Sigmoid colon (tissue), 3 donors: ENCODE data around the gene DOCK11.

ENCODE experiments used
- POLR2A ChIP-seq, 2 donors: fragments of 450-650 bp; IDR thresholded peaks; one replicate each; pipeline ENCODE4 v1.6.1; 2016; ENCODE audit warnings: antibody characterized with exemption in 2 of 2, mild to moderate bottlenecking in 2 of 2, moderate library complexity in 2 of 2
- TF ChIP-seq, protein P1 (sequence below), 4 experiments: fragments of 450-650 bp in 3 of 4; fragments of 200-600 bp in 1 of 4; IDR thresholded peaks; one replicate each; pipeline ENCODE4 v1.5.1; 2016 to 2019; ENCODE audit warnings: antibody characterized with exemption in 4 of 4, mild to moderate bottlenecking in 3 of 4, moderate library complexity in 2 of 4

DNA sequence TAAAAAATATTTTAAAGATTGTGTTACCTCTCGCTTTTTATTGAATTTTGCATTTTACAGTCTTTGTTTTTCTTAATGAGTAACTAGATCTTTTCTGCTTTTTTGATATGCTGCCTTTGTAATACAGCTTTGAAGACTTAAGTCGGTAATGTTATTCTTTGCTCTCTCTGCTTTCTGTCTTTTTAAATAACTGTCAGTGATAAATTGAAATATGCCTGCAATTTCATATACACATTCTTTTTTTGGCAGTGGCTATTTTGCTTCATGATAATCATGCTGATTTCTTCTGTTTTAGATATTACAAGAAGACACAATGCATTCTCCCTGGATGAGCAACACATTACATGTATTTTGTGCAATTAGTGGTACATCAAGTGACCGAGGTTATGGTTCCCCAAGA, 189.8 kb downstream of the DOCK11 start:
- TF ChIP-seq, protein P1, sequence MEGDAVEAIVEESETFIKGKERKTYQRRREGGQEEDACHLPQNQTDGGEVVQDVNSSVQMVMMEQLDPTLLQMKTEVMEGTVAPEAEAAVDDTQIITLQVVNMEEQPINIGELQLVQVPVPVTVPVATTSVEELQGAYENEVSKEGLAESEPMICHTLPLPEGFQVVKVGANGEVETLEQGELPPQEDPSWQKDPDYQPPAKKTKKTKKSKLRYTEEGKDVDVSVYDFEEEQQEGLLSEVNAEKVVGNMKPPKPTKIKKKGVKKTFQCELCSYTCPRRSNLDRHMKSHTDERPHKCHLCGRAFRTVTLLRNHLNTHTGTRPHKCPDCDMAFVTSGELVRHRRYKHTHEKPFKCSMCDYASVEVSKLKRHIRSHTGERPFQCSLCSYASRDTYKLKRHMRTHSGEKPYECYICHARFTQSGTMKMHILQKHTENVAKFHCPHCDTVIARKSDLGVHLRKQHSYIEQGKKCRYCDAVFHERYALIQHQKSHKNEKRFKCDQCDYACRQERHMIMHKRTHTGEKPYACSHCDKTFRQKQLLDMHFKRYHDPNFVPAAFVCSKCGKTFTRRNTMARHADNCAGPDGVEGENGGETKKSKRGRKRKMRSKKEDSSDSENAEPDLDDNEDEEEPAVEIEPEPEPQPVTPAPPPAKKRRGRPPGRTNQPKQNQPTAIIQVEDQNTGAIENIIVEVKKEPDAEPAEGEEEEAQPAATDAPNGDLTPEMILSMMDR (IDR thresholded peaks at IDR 0.05) = no peak
- TF ChIP-seq POLR2A (IDR thresholded peaks at IDR 0.05) = no peak
